Measurements from ENCODE around the gene TRIM4. TPM values are rescaled to one million over a fixed set of nuclear protein-coding genes. Genes with fewer than 3 reads are reported as not detected.
"Not testable (repeated sequence)": the region's sequence is repeated elsewhere in the genome, so short reads cannot be mapped to it uniquely, and the experiment has no call there.

Gene TRIM4
- total RNA-seq, 2 experiments from 2014 or later: 24.7 to 25.5 TPM

DNA sequence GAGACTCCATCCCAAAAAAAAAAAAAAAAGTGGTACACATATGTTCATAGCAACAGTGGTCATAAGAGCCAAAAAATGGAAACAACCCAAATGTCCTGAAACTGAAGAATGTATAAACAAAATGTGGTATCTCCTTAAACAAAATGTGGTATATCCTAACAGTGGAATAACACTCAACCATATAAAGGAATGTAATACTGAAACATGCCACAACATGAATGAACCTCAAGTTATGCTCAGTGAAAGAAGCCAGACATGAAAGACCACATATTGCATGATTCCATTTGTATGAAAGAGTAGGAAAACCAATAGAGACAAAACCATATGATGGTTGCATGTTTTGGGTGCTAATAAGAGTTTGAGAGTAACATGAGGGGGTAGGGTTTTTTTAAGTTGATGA, 7.0 kb upstream of the TRIM4 start:
- POLR2A ChIA-PET: no interaction called here
- CTCF ChIA-PET: no interaction called here

DNA sequence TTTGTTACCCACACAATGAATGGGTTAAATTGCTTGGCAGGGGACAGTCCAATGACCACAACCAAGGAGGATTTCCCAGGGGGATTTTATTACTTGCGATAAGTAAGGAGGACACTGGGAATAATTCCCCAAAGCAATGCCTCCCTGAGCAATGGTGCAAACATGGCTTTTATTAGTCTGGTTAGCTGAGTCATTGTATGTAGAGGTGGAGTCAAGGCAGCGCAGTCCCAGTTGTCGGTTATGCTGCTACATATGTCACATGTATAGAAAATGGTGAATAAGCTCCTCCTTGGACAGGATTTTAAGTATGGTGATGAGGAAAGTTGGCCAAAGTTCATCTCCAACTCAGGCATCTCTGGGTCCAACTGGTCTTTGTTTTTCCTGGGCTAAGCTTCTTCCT, 3.9 kb upstream of the TRIM4 start:
- CTCF ChIA-PET: no interaction called here
- POLR2A ChIA-PET: interaction anchor here (0.5 to 0.6 kb wide), 2 partner anchors 173 to 288 kb away, joined by 3 to 4 read pairs; no protein-coding TSS in a partner anchor

- ChIA-PET CTCF (interaction anchor here (0.7 to 1.1 kb wide), 3 partner anchors 9 to 59 kb away, joined by 3 to 4 read pairs (median 3); partner anchors contain the start of gene GJC3), POLR2A (interaction anchor here (0.6 to 2.3 kb wide), 4 partner anchors 9 to 362 kb away, joined by 3 to 11 read pairs (median 4); partner anchors contain the start of genes GJC3, ZKSCAN1 and ZNF655)
Observed at GRCh38 chr7:99920149-99920548, 819 bp upstream of the TRIM4 start.

- POLR2A ChIA-PET: interaction anchor here (0.6 to 2.3 kb wide), 7 partner anchors 10 to 414 kb away, joined by 3 to 11 read pairs (median 4); partner anchors contain the start of genes GJC3, ZKSCAN1 and ZNF655
- CTCF ChIA-PET: interaction anchor here (0.7 to 1.1 kb wide), 3 partner anchors 9 to 60 kb away, joined by 3 to 4 read pairs (median 3); partner anchors contain the start of gene GJC3
Observed at GRCh38 chr7:99919814-99920112, 433 bp upstream of the TRIM4 start.

GRCh38 chr7:99910976-99911375, 8.4 kb downstream of the TRIM4 start:
- ChIA-PET POLR2A (no interaction called here), CTCF (no interaction called here)

- POLR2A ChIA-PET: no interaction called here
- CTCF ChIA-PET: no interaction called here
Observed at GRCh38 chr7:99901581-99901980, 17.7 kb downstream of the TRIM4 start.

- POLR2A ChIA-PET: no interaction called here
- CTCF ChIA-PET: no interaction called here
Observed at GRCh38 chr7:99899830-99900519, 19.4 kb downstream of the TRIM4 start.

- POLR2A ChIA-PET: no interaction called here
- CTCF ChIA-PET: interaction anchor here (1.3 kb wide), 1 partner anchor 15 kb away, joined by 4 read pairs; no protein-coding TSS in a partner anchor
Observed at GRCh38 chr7:99898836-99899235, 20.5 kb downstream of the TRIM4 start.

DNA sequence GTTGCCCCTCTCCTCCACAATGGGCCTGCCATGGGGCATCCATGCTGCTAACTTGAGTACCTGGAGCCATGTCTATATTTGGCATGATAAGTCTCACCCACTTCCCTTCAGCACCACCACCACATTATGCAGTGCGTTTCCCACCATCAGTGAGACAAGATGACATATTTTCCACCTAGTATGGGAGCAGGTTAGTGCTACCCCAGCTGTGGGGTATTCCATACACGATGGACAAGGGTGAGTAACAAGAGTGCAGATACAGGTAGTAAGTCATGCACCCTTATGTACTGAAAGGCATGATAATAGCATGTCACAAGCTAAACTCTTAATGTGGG, 21.3 kb downstream of the TRIM4 start:
- ChIA-PET POLR2A (no interaction called here), CTCF (interaction anchor here (1.3 kb wide), 1 partner anchor 16 kb away, joined by 4 read pairs; no protein-coding TSS in a partner anchor)

- POLR2A ChIA-PET: no interaction called here
- CTCF ChIA-PET: no interaction called here
Observed at GRCh38 chr7:99897322-99898022, 21.9 kb downstream of the TRIM4 start.

GRCh38 chr7:99894738-99895137, 24.6 kb downstream of the TRIM4 start:
- CTCF ChIA-PET: interaction anchor here (0.5 kb wide), 1 partner anchor 604 kb away, joined by 3 read pairs; no protein-coding TSS in a partner anchor
- POLR2A ChIA-PET: no interaction called here

DNA sequence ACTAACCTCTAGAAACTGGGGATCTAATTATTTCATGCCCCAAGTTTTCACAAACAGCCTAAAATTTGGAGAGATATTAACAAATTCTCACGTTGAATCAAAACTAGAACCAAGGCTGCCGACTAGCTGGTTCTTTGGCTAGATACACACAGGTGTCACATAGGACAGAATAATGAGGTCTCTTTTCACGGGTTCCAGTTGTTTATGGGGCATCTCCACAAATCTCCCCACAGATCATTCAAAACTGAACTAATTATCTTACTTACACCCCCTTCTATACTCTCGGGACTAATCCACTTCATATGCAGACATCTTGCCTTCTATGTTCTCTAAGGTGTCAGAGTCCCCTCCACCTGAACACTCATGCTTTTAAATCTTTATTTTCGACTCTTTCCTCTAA, 26.1 kb downstream of the TRIM4 start:
- ChIA-PET POLR2A (no interaction called here), CTCF (no interaction called here)

- POLR2A ChIA-PET, CTCF ChIA-PET: not testable (repeated sequence)
Observed at GRCh38 chr7:99890348-99890747, 29.0 kb downstream of the TRIM4 start.

- CTCF ChIA-PET, POLR2A ChIA-PET: not testable (repeated sequence)
Observed at GRCh38 chr7:99888366-99888765, 31.0 kb downstream of the TRIM4 start.

- CTCF ChIA-PET: interaction anchor here (1.5 kb wide), 1 partner anchor 37 kb away, joined by 3 read pairs; the partner anchor contains the start of gene TRIM4
- POLR2A ChIA-PET: no interaction called here
Observed at GRCh38 chr7:99881370-99881769, 38.0 kb downstream of the TRIM4 start.

- ChIA-PET CTCF (no interaction called here), POLR2A (no interaction called here)
Observed at GRCh38 chr7:99876933-99877332, 42.4 kb downstream of the TRIM4 start, which contains the start of gene OR2AE1. Gene OR2AE1 (minus strand): TSS chr7:99877033. CDS start chr7:99877033, 0 bp downstream.

DNA sequence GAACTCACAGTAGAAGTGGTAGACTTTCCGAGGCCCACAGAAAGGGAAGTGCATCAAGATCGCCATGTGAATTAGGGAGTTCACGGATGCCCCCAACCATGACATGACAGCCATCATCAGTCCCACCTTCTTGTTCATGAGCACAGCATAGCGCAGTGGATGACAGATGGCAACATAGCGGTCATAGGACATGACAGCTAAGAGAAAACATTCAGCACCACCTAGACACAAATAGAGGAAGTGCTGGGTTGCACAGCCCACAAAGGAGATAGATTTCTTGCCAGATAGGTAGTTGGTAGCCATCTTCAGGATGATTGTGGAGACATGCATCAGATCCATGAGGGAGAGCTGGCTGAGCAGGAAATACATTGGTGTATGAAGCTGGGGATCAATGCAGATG, 42.8 kb downstream of the TRIM4 start:
- POLR2A ChIA-PET: no interaction called here

DNA sequence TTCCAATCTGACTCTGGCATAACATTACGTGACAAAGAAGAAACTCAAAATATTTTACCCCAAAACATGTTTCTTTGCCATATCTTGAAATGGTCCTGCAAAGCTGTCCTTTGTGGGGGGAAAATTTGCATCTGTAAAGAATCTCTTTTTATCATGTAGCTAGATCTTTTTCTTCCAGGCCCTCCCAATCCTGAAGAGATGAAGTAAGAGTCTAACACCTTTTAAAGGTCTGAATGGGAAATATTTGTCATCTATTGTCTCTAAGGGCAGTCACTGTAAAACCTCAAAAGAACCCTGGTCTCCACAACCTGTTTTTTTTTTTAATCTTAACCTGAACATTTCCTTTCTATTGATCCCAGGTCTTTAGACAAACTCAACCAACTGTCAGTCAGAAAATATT, 51.1 kb downstream of the TRIM4 start:
- CTCF ChIA-PET: no interaction called here
- POLR2A ChIA-PET: no interaction called here

More for the DNA sequence above, 42.8 kb downstream of the TRIM4 start:
- CTCF ChIA-PET: no interaction called here

GRCh38 chr7:99867477-99867876, 51.9 kb downstream of the TRIM4 start:
- POLR2A ChIA-PET, CTCF ChIA-PET: not testable (repeated sequence)

DNA sequence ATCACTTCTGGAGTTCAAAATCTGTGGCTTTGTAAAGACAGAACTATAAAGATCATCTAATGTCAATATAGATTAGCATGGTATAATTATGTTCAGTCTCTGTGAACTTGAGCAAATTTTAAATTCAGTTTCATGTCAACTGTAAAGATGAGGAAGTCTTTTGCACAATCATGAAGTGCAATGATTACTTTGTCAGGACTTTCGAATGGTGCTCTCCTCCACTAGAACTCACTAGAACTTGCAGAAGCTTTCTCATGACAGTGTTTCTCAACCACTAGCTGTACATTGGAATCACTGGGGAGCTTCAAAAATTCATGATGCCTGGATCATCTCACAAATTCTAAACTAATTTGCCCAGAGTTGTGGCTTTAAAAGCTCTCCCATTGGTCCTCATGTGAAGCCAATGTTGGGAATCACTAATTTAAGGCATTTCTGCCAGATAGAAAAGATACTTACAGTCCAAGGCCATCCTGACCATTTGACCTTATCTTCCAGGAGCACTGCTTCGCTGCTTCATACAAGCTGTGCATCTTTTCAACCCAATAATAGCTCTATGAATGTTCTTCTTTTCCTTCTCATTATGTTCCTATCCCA, 55.4 kb downstream of the TRIM4 start:
- ChIA-PET CTCF (no interaction called here), POLR2A (no interaction called here)

Data from activated CD8-positive, alpha-beta memory T cell treated with anti-CD3 and anti-CD28 coated beads for 36 hours (primary cell).